Measurements from ENCODE around the gene ATOSB.

Gene ATOSB

DNA sequence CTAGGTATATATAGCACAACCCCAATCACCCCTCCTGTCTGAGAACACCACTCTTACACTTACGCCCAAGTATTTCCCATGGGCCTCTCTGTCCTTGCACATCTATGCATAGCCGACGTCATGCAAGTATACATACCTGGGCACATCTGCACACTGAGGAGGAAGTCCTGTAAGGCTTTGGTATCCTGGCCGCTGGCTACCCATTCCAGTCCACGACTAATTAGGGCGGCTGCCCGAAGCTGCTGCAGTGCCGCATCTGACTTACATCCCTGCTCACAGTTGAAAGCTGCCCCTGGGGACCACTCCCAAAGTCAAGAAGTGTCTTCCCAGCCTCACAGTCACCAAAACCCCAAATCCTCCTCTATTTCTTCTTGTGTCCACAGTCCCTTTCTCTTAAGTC lies 40.9 kb downstream of the ATOSB start:
- H3K4me3 ChIP-seq (ENCODE audit: control insufficient read depth, low read depth, low read length): no peak overlapping the region
- no peak for DNase-seq (ENCODE audit: low read depth)
- TF ChIP-seq, protein P1, sequence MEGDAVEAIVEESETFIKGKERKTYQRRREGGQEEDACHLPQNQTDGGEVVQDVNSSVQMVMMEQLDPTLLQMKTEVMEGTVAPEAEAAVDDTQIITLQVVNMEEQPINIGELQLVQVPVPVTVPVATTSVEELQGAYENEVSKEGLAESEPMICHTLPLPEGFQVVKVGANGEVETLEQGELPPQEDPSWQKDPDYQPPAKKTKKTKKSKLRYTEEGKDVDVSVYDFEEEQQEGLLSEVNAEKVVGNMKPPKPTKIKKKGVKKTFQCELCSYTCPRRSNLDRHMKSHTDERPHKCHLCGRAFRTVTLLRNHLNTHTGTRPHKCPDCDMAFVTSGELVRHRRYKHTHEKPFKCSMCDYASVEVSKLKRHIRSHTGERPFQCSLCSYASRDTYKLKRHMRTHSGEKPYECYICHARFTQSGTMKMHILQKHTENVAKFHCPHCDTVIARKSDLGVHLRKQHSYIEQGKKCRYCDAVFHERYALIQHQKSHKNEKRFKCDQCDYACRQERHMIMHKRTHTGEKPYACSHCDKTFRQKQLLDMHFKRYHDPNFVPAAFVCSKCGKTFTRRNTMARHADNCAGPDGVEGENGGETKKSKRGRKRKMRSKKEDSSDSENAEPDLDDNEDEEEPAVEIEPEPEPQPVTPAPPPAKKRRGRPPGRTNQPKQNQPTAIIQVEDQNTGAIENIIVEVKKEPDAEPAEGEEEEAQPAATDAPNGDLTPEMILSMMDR (IDR thresholded peaks at IDR 0.05; ENCODE audit: control insufficient read depth, insufficient read depth, low read depth, low read length, missing control alignments): no peak

DNA sequence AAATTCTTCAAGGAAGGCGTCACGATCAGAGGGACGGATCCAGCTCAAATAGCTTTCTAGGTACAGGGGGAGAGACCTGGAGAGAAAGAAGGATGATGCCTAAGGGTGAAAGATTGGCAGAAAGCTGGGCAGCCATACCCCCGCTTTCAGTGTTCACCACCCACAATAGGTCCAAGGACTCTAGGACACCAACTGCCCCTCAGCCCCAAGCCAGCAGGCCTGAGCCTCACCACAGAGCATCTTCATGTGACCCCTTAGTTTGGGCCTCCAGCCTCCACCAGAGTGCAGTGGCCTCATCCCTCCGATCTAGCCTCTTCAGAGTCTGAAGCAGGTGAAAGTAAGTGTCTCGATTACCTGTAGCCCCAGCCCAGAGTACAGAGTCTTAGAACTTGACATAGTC lies 41.5 kb downstream of the ATOSB start:
- TF ChIP-seq, protein P1 (IDR thresholded peaks at IDR 0.05; ENCODE audit: control insufficient read depth, insufficient read depth, low read depth, low read length, missing control alignments): no peak
- DNase-seq (ENCODE audit: low read depth): no peak
- H3K4me3 ChIP-seq (ENCODE audit: control insufficient read depth, low read depth, low read length): no peak overlapping the region

DNA sequence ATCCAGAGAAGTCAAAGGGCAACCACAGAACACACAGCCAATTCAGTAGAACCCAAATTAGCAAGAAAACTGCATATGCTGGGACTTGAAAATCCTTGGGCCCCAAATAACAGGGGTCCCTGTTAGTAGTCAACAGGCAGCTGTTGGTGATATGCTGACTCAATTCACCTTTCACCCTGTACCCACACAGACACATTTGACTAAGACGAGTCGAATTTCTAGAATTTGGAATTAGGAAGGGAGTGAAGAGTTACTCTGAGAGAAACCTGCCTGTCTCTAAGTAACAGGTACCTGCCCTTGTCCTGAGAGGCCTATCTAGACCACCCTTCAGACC lies 42.4 kb downstream of the ATOSB start:
- TF ChIP-seq, protein P1 (IDR thresholded peaks at IDR 0.05; ENCODE audit: control insufficient read depth, insufficient read depth, low read depth, low read length, missing control alignments): no peak
- DNase-seq (ENCODE audit: low read depth): no peak
- no peak overlapping the region for H3K4me3 ChIP-seq (ENCODE audit: control insufficient read depth, low read depth, low read length)

- peak; percentile 97 for DNase-seq (ENCODE audit: low read depth)
- TF ChIP-seq, protein P1 (IDR thresholded peaks at IDR 0.05; ENCODE audit: control insufficient read depth, insufficient read depth, low read depth, low read length, missing control alignments): no peak
- H3K4me3 ChIP-seq (ENCODE audit: control insufficient read depth, low read depth, low read length): peak within 1 kb of the TSS; percentile 64
These were observed 43.0 kb downstream of the ATOSB start, which contains the start of gene VCP for GRCh38 chr9:35072461-35073278. Gene VCP (minus strand): TSS chr9:35072625. CDS start chr9:35072353, 272 bp downstream.

GRCh38 chr9:35071814-35072460 lies 43.7 kb downstream of the ATOSB start:
- TF ChIP-seq, protein P1 (IDR thresholded peaks at IDR 0.05; ENCODE audit: control insufficient read depth, insufficient read depth, low read depth, low read length, missing control alignments): peak; percentile 27
- peak overlapping the region; percentile 64 for H3K4me3 ChIP-seq (ENCODE audit: control insufficient read depth, low read depth, low read length)
- DNase-seq (ENCODE audit: low read depth): no peak

DNA sequence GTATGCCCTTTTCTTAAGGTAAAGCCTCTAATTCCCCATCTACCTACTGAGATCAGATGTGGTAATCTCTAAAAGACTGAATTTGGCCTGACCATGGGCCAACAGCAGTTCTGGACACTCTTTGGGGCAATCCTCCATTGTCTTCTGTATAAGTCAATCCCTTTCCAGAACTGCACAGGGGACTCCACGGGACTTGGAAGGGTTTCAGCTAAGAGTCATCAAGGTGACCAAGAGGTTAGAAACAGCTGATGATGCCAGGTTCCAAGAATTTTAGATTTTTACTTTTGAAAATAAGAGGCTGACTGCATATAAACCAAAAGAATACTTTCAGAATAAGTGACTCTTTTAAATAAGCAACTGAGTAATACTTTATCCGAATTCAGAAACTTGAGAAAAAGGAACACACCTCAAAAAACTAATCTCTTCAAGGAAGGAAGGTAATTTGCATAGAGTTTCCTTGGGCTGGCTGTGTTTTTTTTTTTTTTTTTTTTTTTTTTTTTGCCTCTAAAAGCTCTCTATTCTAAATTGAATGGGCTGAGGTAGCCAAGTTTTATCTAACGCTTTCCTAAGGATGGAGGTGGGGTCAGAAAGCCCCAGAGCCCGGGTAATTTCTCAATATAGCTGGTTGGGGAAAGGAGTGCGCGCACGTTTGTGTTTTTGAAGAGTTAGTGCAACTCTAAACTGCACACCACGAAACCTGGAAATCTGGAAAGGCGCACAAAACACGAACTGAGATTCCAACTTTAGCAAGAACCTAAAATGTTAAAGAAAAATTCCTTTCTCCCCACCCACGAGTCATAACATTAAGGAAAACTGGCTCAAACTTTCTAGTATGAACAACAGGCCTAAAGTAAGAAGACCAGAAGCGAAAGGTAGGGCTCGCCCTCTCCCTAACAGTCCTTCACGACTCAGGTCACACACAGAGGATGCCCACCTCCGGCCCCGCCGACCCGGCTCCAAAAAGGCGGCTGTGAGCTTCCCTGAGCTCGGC lies 44.5 kb downstream of the ATOSB start:
- H3K4me3 ChIP-seq (ENCODE audit: control insufficient read depth, low read depth, low read length): peak overlapping the region; percentile 64
- no peak for DNase-seq (ENCODE audit: low read depth)

More for the DNA sequence above, 44.5 kb downstream of the ATOSB start:
- TF ChIP-seq, protein P1 (IDR thresholded peaks at IDR 0.05; ENCODE audit: control insufficient read depth, insufficient read depth, low read depth, low read length, missing control alignments): no peak

Data from AG09309 (cell line).